MM.1S (cell line): ENCODE data around the gene PLPPR3.

ENCODE experiments used
- DNase-seq: peaks from one replicate; pipeline ENCODE4 v3.0.0-alpha.2; 2015
- H2AFZ ChIP-seq: fragments of 300-600 bp; sonication (generic); 2 replicates; pipeline ENCODE4 v1.6.0; 2016; ENCODE audit warnings: antibody characterized with exemption, low read length
- H3F3A ChIP-seq: fragments of 300-600 bp; sonication (generic); 2 replicates; pipeline ENCODE4 v1.6.1; 2016; ENCODE audit warnings: mild to moderate bottlenecking, antibody characterized with exemption, low read length, moderate library complexity, mixed read lengths; ENCODE audit not compliant: insufficient read depth
- H3K27ac ChIP-seq: fragments of 300-600 bp; sonication (generic); 2 replicates; pipeline ENCODE4 v1.5.1; 2016; ENCODE audit warnings: mild to moderate bottlenecking, low read length
- H3K27me3 ChIP-seq: fragments of 300-600 bp; sonication (generic); replicated peaks from 2 replicates; pipeline ENCODE4 v1.6.0; 2016; ENCODE audit warnings: low read length; ENCODE audit not compliant: insufficient read depth
- H3K36me3 ChIP-seq: fragments of 300-600 bp; sonication (generic); replicated peaks from 2 replicates; pipeline ENCODE4 v1.6.1; 2016; ENCODE audit warnings: mild to moderate bottlenecking, low read length, mixed read lengths; ENCODE audit not compliant: insufficient read depth
- H3K4me1 ChIP-seq: fragments of 300-600 bp; sonication (generic); 2 replicates; pipeline ENCODE4 v1.6.1; 2016; ENCODE audit warnings: low read length, mixed read lengths
- H3K4me2 ChIP-seq: fragments of 300-600 bp; sonication (generic); 2 replicates; pipeline ENCODE4 v1.6.0; 2016; ENCODE audit warnings: low read depth, low read length
- H3K4me3 ChIP-seq: fragments of 300-600 bp; sonication (generic); 2 replicates; pipeline ENCODE4 v1.5.1; 2016; ENCODE audit warnings: low read length, mixed read lengths
- H3K79me2 ChIP-seq: fragments of 300-600 bp; sonication (generic); 2 replicates; pipeline ENCODE4 v1.6.1; 2016; ENCODE audit warnings: mixed run types, low read length, mixed read lengths
- H3K9ac ChIP-seq: fragments of 300-600 bp; sonication (generic); 2 replicates; pipeline ENCODE4 v1.6.1; 2016; ENCODE audit warnings: low read length, mixed read lengths
- H3K9me2 ChIP-seq: fragments of 300-600 bp; sonication (generic); replicated peaks from 2 replicates; pipeline ENCODE4 v1.6.1; 2016; ENCODE audit warnings: mild to moderate bottlenecking, low read length, mixed read lengths; ENCODE audit not compliant: insufficient read depth
- H3K9me3 ChIP-seq: fragments of 300-600 bp; sonication (generic); replicated peaks from 2 replicates; pipeline ENCODE4 v1.6.1; 2016; ENCODE audit warnings: mild to moderate bottlenecking, low read length, mixed read lengths; ENCODE audit not compliant: insufficient read depth
- H4K20me1 ChIP-seq: fragments of 300-600 bp; sonication (generic); 2 replicates; pipeline ENCODE4 v1.6.1; 2016; ENCODE audit warnings: mild to moderate bottlenecking, low read length, moderate library complexity, mixed read lengths; ENCODE audit not compliant: insufficient read depth
- EZH2 ChIP-seq: fragments of 300-600 bp; sonication (generic); optimal IDR thresholded peaks from 2 replicates; pipeline ENCODE3; 2017; ENCODE audit warnings: low read depth, mild to moderate bottlenecking, antibody characterized with exemption, low read length, mixed read lengths
- EZH2phosphoT487 ChIP-seq: fragments of 300-600 bp; sonication (generic); IDR thresholded peaks from 2 replicates; pipeline ENCODE4 v1.6.1; 2018; ENCODE audit warnings: antibody characterized with exemption, low read length
- TF ChIP-seq, protein P1 (sequence below): fragments of 300-600 bp; sonication (generic); IDR thresholded peaks from 2 replicates; pipeline ENCODE4 v1.5.1; 2016; ENCODE audit warnings: antibody characterized with exemption, low read length, mixed read lengths

PLPPR3 gene

DNA sequence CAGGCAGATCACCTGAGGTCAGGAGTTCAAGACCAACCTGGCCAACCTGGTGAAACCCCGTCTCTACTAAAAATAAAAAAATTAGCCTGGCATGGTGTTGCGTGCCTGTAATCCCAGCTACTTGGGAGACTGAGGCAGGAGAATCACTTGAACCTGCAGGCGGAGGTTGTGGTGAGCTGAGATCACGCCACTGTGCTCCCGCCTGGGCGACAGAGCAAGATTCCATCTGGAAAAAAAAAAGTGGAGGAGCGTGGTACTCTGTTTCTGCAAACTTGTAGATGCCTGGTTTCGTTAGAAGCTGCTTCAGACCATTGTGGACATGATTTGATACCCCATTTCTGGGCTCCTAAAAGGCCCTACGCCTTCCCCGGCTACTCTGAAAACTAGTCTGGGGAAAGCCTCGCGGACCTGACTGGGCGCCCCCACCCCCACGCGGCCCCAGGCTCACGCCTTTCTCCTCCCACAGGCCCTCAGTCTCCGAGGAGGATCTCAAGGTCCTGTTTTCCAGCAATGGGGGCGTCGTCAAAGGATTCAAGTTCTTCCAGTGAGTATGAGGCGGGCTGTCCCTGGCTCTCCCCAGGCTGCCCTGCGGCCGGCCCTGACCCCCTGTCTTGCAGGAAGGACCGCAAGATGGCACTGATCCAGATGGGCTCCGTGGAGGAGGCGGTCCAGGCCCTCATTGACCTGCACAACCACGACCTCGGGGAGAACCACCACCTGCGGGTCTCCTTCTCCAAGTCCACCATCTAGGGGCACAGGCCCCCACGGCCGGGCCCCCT lies 11.5 kb downstream of the PLPPR3 start:
- no peaks in the 10 kb centered on the region for H3K27me3 ChIP-seq
- peaks cover 10% of the 10 kb centered on the region for H4K20me1 ChIP-seq
- H3F3A ChIP-seq, result peaks cover 23% of the 10 kb centered on the region
- H3K4me1 ChIP-seq, result no peaks in the 10 kb centered on the region
- H3K4me3 ChIP-seq, result no peak overlapping the region
- no peak overlapping the region for H2AFZ ChIP-seq
- TF ChIP-seq EZH2phosphoT487 (no peak), EZH2 (no peak)
- TF ChIP-seq, protein P1, sequence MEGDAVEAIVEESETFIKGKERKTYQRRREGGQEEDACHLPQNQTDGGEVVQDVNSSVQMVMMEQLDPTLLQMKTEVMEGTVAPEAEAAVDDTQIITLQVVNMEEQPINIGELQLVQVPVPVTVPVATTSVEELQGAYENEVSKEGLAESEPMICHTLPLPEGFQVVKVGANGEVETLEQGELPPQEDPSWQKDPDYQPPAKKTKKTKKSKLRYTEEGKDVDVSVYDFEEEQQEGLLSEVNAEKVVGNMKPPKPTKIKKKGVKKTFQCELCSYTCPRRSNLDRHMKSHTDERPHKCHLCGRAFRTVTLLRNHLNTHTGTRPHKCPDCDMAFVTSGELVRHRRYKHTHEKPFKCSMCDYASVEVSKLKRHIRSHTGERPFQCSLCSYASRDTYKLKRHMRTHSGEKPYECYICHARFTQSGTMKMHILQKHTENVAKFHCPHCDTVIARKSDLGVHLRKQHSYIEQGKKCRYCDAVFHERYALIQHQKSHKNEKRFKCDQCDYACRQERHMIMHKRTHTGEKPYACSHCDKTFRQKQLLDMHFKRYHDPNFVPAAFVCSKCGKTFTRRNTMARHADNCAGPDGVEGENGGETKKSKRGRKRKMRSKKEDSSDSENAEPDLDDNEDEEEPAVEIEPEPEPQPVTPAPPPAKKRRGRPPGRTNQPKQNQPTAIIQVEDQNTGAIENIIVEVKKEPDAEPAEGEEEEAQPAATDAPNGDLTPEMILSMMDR, result no peak
- no peaks in the 10 kb centered on the region for H3K9me2 ChIP-seq
- peaks cover 54% of the 10 kb centered on the region for H3K79me2 ChIP-seq
- H3K9ac ChIP-seq, result no peak overlapping the region
- DNase-seq, result no peak
- H3K27ac ChIP-seq, result no peak overlapping the region
- no peak overlapping the region for H3K4me2 ChIP-seq
- H3K36me3 ChIP-seq, result peaks cover 61% of the 10 kb centered on the region
- H3K9me3 ChIP-seq, result no peaks in the 10 kb centered on the region

DNA sequence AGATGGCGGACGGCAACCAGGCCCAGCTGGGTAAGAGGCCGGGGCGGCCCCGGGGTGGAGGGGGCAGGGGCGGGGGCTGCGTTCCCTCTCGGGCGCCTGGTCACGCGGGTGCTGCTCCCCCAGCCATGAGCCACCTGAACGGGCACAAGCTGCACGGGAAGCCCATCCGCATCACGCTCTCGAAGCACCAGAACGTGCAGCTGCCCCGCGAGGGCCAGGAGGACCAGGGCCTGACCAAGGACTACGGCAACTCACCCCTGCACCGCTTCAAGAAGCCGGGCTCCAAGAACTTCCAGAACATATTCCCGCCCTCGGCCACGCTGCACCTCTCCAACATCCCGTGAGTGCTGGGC lies 13.4 kb downstream of the PLPPR3 start:
- TF ChIP-seq EZH2, result no peak
- Histone ChIP-seq H3F3A (peaks cover 23% of the 10 kb centered on the region), H3K36me3 (peaks cover 80% of the 10 kb centered on the region), H3K9me2 (no peaks in the 10 kb centered on the region), H3K27me3 (no peaks in the 10 kb centered on the region), H3K9me3 (no peaks in the 10 kb centered on the region), H3K79me2 (peaks cover 72% of the 10 kb centered on the region), H3K9ac (no peak overlapping the region), H4K20me1 (peaks cover 26% of the 10 kb centered on the region), H3K4me3 (no peak overlapping the region), H2AFZ (no peak overlapping the region), H3K4me1 (no peaks in the 10 kb centered on the region), H3K4me2 (no peak overlapping the region), H3K27ac (no peak overlapping the region)
- no peak for DNase-seq

DNA sequence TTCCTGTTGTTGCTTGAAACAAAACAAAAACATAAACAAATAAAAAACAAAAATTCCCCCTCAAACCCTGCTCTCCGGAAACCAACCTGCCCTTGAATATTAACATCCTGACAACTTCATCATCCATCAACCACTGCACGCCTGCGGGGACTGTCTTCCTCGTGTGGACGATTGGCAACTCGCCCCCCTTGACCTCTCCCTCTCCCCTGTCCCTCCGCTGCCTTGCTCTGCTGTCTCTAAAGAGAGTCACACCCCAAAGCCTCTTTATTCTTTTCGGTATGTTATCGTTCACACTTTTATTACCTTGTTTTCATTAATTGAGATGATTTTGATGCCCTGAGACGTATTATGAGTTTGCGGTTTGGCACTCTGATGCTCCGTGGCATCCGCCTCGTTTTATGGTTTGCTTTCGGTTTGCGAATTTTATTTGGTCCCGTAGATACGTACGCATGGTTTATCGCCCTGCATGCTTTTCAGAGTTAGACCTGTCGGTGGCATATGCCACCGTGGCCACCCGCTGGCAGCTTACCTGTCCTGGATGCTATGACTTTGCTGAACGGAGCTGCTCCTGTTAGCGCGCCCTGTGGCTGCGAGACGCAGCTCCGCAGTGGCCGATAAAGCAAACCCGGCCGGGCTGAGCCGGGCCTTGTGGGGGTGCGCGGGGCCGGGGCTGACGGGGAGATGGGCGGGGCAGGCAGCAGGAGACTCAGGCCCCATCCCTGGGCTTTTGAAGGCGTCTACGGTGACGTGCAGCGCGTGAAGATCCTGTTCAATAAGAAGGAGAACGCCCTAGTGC lies 13.9 kb downstream of the PLPPR3 start:
- peaks cover 78% of the 10 kb centered on the region for H3K79me2 ChIP-seq
- DNase-seq, result no peak
- H3K4me2 ChIP-seq, result no peak overlapping the region
- TF ChIP-seq EZH2 (no peak), EZH2phosphoT487 (no peak)
- TF ChIP-seq, protein P1, result no peak
- H3K27ac ChIP-seq, result no peak overlapping the region
- H3K4me1 ChIP-seq, result no peaks in the 10 kb centered on the region
- peaks cover 85% of the 10 kb centered on the region for H3K36me3 ChIP-seq
- no peak overlapping the region for H2AFZ ChIP-seq
- peaks cover 32% of the 10 kb centered on the region for H4K20me1 ChIP-seq
- H3K9me3 ChIP-seq, result no peaks in the 10 kb centered on the region
- H3K9me2 ChIP-seq, result no peaks in the 10 kb centered on the region
- no peaks in the 10 kb centered on the region for H3K27me3 ChIP-seq
- peaks cover 23% of the 10 kb centered on the region for H3F3A ChIP-seq
- no peak overlapping the region for H3K9ac ChIP-seq
- no peak overlapping the region for H3K4me3 ChIP-seq
